ENCODE results near the gene STRIP2.

The STRIP2 gene

DNA sequence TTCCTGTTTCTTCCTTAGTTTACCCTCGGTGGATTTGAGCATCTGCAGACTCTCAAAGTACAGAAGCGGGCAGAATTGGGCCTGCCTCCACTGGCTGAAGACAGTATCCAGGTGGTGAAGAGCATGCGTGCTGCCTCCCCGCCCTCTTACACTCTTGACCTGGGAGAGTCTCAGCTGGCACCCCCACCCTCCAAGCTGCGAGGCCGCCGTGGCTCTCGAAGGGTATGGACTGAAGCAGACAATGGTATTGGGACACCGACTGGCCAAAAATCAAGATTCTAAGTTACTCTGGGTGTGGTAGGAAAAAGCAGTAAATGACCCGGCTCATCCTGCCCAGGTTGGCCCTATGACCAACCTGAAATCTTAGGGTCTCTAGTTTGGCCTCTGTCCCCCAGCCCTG is 22.2 kb downstream of the STRIP2 start:
- TF ChIP-seq CTCF (IDR thresholded peaks at IDR 0.05; ENCODE audit: low read depth, low read length, missing control alignments) = no peak
- H3K4me3 ChIP-seq (ENCODE audit: low read depth, low read length) = no peak overlapping the region
- no peak for DNase-seq (ENCODE audit: low read depth)

DNA sequence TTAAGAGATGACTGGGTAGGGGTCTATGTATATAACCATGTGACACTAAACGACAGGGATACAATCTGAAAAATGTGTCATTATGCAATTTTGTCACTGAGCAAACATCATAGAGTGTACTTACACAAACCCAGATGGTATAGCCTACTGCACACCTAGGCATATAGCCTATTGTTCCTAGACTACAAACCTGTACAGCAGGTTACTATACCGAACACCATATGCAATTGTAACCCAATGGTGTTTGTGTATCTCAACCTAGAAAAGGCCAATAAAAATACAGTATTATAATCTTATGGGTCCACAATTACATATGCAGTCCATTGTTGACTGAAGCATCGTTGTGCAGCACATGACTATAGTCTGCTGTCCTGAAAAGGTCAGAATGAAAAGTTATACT is 22.9 kb downstream of the STRIP2 start:
- no peak overlapping the region for H3K4me3 ChIP-seq (ENCODE audit: low read depth, low read length)
- TF ChIP-seq CTCF (IDR thresholded peaks at IDR 0.05; ENCODE audit: low read depth, low read length, missing control alignments) = no peak
- no peak for DNase-seq (ENCODE audit: low read depth)

GRCh38 chr7:129458171-129458570 is 23.9 kb downstream of the STRIP2 start:
- TF ChIP-seq CTCF (IDR thresholded peaks at IDR 0.05; ENCODE audit: low read depth, low read length, missing control alignments) = no peak
- H3K4me3 ChIP-seq (ENCODE audit: low read depth, low read length) = no peak overlapping the region
- no peak for DNase-seq (ENCODE audit: low read depth)

DNA sequence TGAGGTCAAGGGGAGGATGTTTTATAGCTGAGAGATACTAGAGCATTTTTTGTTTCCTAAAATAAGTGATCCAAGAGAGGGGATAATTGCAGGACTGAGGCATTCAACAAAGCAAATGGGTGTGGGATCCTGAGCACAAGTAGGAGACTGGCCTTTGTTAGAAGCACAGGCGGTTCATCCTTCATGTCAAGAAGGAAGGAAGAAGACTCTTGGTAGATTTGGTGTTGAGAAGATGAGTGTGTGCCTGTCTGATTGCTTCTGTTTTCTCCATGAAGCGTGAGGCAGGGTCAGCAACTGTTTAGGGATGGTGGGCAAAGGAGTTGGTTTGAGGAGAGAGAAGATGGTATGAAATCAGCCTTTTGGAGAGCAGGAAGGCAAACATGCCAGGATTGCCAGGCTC is 27.6 kb downstream of the STRIP2 start:
- TF ChIP-seq CTCF (IDR thresholded peaks at IDR 0.05; ENCODE audit: low read depth, low read length, missing control alignments) = no peak
- DNase-seq (ENCODE audit: low read depth) = no peak

DNA sequence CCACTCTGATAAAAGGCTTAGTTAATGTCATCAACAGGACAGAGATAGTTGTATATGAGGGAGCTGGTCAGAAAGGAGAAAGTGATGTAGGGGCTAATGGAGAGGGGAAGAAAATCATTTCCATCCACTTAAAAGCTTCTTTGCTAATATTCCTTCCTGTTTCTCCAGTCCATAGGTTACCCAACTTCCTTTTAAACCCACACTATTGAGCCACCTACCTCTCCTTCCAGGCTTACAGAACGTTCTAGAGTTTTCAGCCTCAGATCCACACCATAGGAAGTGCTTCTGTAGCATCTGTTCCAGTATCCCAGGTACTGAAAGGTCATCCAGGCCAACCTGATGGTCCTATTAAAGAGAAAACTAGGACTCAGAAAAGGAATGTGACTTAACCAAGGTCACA is 28.2 kb downstream of the STRIP2 start:
- TF ChIP-seq CTCF (IDR thresholded peaks at IDR 0.05; ENCODE audit: low read depth, low read length, missing control alignments) = no peak
- H3K4me3 ChIP-seq (ENCODE audit: low read depth, low read length) = no peak overlapping the region
- DNase-seq (ENCODE audit: low read depth) = no peak

More for the DNA sequence above, 27.6 kb downstream of the STRIP2 start:
- H3K4me3 ChIP-seq (ENCODE audit: low read depth, low read length) = no peak overlapping the region

DNA sequence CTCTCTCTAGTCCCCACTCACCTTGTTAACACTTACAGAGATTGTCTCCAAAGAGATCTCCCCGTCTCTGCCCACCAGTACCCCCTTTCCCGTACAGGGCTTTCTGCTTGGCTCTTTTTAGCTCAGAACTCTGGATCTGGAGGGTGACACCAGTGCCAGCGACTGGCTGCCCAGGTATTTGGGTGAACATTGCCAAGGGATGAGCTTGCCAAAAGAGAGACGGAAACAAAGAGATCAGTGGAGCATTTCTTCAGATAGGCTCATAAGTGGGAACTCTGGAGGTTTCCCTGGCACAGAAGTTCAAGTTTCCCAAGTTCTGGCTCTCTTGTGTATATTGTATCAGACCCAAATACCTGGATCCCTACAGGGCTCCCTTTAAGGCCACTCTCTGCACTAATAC is 30.0 kb downstream of the STRIP2 start:
- H3K4me3 ChIP-seq (ENCODE audit: low read depth, low read length) = no peak overlapping the region
- TF ChIP-seq CTCF (IDR thresholded peaks at IDR 0.05; ENCODE audit: low read depth, low read length, missing control alignments) = no peak
- DNase-seq (ENCODE audit: low read depth) = no peak

DNA sequence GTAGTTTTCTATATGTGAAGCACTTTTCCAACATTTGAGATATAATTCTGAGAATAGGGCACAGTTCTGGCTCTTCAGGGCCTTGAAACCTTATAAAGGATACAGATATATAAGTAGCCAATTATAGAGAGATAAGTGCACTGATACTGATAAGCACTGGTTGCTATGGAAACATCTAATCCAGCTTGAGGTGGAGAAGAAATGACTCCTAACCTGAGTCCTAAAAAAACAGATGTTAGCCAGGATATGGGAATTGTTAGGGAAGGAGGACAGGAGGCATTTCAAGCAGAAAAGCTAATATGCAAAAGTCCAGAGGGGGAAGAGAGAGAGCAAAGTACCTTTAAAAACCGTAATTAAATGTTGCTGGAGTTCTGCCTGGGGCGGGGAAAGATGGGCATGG is 30.8 kb downstream of the STRIP2 start:
- TF ChIP-seq CTCF (IDR thresholded peaks at IDR 0.05; ENCODE audit: low read depth, low read length, missing control alignments) = no peak
- DNase-seq (ENCODE audit: low read depth) = no peak

More for the DNA sequence above, 30.8 kb downstream of the STRIP2 start:
- no peak overlapping the region for H3K4me3 ChIP-seq (ENCODE audit: low read depth, low read length)
